Hematopoietic multipotent progenitor cell treated with erythropoietin and hydrocortisone succinate and interleukin-3 and kit ligand, for 6 days (in vitro differentiated cells): ENCODE results near the gene SVIL.
A peak's percentile ranks its signal among the peaks of the same experiment; 100 is the strongest.
"Not testable (repeated sequence)": the region's sequence is repeated elsewhere in the genome, so short reads cannot be mapped to it uniquely, and the experiment has no call there.

Experiments
- DNase-seq: peaks from one replicate; pipeline ENCODE4 v3.0.0-alpha.2; 2015

SVIL gene

DNA sequence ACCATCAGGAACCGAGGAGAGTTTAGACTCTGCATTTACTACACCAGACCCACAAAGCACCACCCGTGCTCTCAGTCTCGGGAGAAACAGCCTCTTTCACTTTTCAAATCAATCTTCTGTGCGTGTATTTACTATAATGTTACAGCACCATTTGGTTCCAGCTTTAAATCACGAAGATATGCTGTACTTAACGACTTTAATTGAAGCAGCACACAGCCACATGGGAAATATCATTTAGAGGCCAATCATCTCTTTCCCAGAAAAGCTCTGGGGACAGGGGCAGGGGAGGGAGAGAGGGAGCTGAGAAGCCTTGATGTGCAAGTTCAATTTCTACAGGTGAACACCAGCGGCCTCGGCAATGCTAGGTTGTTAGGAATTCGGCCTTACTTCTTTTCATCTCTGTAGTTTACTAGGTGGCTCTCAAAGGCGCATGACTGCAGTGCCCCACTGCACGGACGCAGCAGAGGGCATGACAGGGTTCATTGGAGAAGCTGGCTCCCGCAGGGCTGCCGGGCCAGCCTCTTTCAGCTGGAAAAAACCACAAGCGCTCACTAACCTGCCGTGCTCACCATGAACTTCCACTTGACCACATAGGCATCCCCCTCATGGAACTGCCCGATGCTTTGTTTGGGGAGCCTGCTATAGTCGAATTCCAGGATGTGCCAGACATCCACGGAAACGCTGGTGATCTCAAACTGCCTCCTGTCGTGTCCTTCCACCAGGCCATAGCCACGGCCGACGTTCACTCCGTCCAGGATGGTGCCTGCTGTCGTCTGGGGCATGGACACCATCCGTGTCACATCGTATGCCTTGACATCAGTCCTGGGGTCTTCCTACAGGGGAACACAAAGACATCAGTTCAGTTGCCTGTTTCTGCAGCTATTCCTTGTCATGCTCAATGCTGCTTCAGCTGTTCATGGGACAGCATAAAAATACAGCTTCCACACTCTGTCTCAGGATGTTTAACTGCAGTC lies 154.5 kb downstream of the SVIL start:
- no peak for DNase-seq

DNA sequence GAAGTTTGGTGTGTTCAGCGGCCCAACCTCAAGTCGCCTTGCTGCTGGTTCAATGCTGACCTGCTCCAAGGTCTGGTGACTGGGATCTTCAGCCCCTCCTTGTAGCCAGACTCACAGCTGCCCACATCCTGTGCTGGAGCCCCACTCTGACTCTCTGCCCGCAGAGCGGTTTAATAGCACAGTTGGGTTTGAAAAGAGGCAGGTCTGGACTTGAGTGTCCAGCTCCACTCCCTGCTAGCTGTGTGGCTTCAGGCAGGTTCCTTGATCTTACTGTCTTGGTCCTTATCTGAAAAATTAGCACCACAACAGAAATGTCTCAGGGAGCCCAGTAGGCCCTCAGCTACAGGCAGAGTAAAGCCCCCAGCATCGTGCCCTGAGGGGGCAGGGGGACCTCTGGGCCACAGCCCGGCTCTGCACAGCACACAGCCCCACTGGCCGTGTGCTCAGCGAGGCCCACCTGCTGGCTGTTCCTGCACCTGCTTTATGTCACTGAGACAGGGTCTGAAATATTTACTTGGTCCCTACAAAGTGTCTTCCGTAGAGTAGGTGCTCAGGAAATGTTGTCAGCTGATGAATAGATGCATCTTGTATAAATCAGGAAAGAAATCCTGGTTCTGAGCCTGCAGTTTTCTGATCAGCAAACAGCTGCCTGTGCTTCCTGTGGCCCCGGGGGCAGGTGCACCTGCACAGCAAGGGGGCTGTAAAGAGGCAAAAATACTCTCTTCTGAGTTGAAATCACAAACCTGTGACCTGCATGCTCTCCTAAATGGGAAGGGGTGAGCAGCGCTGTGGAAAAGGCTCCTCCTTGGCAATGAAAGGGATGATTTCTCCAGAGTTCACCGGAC lies 155.5 kb downstream of the SVIL start:
- peak; percentile 16 for DNase-seq

DNA sequence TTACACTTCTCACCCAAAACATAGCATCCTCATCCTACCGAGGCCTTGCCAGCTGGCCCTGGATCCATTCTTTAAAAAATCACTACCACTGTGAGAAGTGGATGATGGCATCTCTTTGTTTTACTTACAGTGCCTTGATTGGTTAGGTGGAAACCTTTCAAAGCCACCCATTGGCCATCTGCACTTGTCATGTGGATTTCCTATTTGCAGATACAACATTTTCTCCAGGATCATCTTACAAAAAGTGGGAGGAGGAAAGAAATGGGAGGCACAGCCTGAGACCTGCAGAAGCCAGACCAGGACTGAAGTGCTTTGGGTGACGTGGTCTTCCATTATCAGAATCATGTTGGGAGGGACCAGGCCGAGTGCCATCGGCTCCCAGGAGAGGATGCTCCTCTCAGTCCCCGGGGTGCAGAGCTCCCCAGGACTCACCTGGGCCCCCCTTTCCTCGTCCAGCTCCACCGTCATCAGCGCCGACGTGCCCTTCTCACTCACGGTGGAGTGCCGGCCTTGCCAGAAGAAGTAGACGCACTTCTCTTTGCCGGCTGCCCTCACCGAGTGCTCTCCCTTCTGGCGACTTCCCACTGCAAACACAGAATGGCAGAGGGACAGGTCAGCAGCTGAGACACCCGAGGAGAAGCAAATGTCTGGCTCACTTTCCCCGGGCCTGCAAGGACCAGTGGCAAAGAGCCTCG lies 161.2 kb downstream of the SVIL start:
- DNase-seq = no peak

DNA sequence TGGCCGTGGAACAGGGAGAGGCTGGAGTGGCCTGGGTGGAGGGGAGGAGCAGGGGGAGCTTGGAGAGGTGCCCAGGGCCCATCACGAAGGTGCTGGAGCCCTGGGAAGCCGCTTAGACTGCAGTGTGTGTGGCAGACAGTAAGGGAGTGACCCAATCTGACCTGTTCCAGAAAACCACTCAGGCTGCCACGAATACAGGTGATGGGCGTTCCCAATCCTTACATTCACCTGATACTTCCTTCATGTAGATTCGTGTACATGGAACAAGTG lies 161.7 kb downstream of the SVIL start:
- DNase-seq = no peak

DNA sequence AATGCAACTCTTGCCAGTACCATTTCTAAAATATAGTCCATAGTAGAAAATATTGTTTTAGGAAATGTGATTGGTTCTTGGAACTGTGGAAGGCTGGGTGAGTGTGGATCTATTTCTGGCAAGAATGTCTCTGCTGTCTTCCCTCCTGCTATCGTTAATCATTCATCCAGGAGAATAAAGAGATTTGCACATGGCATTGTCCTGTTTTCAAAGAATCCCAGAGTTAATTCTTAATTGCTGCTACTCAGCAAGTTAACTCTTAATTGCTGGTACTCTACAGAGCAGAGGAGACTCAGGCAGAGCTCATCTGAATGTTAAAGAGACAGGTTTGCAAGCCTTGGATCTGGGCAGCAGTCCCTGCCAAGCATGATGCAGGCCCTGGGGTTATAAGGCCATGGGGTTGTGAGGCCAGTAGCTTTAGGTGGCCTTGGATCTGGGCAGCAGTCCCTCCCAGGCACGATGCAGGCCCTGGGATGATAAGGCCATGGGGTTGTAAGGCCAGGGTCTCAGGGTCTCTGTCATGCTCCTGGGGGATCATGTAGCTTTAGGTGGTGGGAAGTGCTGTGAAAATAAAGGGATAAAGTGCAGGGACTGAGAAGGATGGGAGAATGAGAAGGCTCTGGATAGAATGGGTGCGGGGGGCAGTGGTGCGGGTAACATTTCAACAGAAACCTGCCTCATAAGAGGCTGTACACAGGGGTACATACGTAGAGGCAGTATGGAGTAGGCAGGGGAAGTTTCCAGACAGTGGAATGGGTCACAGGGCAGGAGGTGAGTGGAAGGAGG lies 162.3 kb downstream of the SVIL start:
- DNase-seq = no peak

DNA sequence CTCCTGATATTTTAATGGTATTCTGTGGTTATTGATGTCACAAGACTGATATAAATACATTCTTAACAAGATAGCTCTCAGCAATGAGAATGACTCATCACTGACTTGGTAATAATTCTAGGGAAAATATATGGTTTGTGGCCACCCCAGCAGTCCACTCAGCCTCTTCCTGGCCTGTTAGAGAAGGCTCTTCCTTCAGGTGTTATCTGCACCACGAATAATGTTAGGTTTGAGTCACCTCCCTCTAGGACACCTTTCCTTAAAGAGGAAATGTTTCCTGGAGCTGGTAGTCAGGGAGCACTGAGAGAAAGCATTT lies 163.3 kb downstream of the SVIL start:
- DNase-seq = peak; percentile 52

DNA sequence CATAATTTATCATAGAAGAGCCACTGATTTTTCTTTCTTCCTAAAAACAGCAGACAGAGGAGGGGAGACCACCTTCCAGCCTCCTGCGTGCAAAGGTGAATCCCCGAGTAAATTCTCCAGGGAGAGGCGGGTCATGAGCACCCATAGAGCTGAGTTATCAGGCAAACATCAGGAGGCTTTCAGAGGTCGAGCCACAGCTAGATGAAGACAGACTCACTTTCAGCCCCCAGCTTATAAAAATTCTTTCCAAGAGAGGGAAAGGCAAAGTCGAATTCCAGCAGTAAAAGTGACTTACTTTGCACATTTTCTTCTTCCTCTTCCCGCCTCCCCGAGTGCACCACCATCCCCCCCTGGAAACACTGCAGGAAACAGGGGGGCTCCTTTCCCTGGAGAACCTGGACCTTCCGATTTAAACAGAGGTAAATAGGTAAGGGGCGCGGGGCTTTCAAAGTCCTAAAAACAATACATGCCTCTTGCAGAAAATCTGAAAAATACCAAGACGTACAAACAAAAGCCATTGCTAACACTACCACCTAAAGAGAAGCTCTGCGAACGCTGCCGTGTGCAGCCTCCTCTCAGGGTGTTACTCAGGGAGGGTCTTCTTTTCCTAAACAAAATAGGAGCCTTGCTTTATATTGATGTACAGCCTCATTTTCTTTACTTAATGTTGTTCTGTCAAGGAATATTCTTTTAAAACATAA lies 163.8 kb downstream of the SVIL start:
- no peak for DNase-seq

DNA sequence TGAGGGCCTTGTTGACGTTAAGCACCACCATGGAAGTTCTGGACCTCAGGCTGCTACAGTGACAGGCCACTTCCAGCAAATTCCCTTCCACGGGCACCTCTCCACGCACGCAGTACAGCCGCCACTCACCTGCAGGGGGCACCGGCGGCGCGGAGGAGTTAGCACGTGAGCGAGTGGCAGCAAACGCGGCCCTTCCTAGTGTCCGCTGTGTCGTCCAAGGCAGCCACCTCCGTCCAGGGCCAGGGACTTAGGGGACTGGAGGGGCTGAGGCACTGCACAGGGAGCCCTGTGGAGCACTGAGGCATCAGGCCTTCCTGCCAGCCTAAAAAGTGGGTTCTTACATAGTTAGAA lies 164.4 kb downstream of the SVIL start:
- peak; percentile 17 for DNase-seq

DNA sequence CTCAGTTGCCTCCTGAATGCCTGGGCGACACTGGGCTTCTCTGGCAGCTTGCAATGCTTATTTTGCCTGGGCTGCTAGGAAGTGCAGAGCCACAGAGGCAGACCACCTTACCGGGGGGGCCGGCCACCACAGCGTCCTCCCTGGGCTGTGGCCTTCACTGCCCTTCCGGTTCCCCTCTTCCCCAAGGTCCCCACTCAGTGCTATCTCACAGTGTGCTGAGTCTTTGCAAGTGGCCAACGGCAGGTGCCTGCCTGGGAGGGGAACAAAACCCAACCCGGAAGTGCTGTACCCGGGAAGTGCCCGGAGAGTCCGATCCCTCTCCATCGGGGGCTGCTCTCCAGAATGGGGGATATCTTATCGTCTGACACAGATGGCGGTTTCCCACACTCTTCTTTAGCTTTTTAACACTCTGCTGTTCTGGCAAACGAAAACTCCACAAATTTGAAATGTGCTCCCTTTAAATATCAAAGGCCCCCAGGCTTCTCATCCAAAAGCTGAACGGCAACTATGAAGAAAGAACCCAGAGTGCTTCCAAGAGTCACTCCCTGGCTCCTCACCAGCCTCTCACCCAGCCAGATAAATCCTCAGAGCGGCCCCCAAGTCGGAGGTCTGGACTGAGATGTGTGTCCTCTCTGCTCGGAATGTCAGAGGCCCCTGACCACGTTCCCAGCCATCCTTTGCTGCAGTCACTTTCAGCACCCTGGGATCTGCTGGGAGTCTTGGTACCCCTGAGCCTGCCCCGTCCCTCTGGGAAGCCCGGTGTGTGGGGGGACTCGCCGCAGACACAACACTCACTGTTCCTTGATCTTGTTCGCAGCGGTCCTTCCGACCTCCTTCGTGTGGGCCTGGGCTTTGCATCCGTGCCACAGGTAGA lies 165.1 kb downstream of the SVIL start:
- DNase-seq = no peak

DNA sequence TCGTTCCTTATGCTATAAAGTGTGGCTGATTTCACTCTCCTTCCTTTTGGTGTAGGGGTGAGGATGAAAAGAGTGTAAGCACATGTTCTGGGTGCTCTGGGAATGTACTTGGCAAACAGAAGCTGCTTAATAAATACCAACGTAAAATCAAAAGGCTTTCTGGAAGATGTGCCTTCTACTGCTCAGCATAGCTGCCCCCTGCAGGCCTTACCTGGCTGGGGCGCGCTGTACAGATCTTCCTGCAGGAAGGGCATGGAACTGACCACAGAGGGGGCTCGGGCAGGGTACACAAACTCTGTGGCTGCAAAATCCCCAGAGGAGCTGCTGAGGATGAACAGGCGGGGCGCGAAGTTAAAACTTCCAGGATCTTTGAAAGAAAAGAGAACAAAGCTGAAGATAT lies 169.4 kb downstream of the SVIL start:
- no peak for DNase-seq

DNA sequence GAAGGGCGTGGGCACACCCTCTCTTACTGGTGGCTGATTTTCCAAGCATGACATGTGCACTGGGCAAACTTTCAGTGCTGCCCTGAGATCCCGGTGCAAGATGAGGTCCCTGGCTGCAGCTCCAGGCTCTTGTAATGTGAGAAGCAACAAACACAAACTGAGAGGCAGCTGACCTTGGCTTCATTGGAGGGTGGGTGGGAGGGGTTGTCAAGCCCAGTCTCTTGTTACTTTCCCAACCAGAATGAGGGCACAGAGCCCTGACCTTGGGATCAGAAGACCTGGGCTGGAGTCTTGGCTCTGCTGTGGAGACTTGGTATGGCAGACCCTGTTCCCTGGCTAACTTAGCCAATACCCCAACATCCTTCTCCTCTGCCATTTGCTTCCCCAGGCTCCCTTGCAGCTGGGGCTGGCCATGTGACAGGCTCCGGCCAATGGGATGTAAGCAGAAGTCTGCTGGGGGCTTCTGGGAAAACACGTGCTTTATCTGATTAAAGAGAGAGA lies 170.1 kb downstream of the SVIL start:
- peak; percentile 15 for DNase-seq

DNA sequence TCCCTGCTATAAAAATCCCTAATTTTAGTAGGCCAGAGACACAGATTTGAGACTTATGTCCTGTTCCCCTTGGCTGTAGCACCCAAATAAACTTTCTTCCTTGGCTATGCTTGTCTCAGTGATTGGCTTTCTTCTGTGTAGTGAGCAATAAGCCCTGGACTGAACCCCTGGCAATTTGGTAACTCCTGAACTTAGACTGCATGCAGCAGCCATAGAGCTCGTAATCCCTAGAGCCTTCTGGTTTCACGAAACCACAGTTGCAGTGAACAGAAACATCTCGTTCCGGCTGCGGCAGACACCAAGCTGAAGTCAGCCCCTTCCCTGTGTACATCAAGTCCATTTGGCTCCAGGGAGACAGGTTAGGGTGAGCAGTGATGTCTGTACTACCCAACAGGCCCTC lies 173.7 kb downstream of the SVIL start:
- no peak for DNase-seq

DNA sequence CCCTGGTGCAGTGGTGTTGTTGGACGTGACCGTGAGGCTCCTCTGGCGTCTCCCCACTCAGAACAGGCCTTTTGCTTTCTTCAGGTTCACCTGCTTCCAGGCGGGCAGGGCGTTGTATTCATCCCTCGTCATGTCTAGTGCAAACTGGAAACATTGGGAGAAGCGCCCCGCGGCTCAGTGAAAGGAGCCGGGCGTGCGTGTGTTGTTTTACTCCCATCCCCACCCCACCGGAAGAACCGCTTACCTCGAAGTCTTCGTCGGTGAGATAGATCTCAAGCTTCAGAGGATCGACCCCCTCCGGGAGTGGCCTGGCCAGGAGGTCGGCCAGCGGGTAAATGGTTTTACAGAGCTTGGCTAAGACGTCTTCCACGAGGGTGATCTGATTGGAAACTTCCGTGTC lies 176.6 kb downstream of the SVIL start:
- DNase-seq = not testable (repeated sequence)

DNA sequence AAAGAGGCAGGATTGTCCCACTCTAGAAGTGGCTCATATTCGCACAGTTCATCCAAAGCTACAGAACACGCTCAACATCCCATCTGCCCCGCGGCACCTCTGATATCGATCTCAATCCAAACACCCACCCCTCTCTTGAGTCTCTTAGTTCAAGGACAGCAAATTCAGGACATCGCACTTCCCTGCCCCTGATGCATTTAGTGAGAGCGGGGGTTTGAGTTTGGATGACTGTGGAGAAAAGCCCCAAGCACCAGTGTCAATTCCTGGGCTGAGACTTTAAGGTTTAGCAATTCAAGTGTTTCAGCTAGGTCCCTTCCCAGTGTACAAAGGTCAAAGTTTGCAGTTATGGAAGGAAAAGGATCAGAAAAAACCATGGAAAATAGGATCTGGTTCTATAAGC lies 179.7 kb downstream of the SVIL start:
- DNase-seq = no peak

DNA sequence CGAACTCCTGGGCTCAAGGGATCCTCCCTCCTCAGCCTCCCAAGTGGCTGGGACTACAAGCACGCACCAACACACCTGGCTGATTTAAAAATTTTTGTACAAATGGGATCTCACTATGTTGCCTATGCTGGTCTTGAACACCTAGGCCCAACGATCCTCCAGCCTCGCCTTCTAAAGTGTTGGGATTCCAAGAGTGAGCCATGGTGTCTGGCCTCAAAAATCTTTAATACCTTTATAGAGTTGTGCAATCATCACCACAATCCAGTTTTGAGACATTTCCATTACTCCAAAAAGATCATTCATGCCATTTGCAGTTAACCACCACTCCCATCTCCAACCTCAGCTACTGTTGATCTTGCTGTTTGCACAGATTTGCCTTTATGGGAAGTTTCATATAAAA lies 180.5 kb downstream of the SVIL start:
- DNase-seq = no peak

DNA sequence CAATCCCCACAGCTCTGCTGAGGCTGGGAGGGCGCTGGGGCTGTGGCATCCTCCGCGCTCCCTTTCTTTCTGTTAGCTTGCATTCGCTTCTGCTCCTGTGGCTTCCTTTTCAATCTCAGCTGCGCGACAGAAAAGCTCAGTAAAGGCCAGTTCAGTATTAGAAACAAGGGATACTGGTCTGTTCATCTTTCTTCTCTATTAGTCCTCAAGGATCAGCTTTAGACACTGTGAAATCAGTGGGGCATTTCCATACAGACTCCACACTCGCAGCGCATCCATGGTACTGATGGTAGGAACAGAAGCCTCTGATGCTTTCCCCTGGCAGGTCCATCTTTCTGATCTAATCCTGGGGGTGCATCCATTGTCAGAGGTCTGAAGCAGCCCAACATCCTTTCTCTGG lies 182.2 kb downstream of the SVIL start:
- DNase-seq = no peak

DNA sequence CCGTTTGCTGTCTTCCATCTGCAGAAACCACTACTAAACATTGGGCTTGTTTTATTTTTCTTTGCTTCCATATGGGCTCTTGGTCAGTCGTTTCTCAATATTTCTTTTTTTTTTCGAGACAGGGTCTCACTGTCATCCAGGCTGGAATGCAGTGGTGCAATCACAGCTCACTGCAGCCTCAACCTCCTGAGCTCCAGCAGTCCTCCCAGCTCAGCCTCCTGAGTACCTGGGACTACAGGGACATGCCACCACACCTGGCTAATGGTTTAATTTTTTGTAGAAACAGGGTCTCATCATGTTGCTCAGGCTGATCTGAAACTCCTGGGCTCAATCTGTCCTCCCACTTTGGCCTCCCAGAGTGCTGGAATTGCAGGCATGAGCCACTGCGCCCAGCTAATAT lies 182.8 kb downstream of the SVIL start:
- no peak for DNase-seq

DNA sequence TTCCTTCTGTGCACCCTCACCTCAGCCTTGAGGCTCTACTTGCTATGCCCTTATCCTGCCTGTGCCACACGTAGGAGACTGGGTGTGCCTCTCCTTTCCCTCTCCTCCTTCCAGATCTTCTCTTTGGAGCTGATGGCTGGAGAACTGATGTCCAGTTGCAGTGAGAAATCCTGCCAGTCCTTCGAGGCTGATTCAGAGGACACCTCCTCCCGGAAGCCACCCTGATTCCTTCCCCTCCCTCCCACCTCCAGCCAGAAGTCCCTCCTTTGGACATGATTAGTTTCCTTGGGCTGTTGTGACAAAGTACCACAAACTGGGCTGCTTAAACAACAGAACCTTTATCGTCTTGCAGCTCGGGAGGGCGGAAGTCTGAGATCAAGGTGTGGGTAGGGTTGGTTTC lies 184.4 kb downstream of the SVIL start:
- no peak for DNase-seq

DNA sequence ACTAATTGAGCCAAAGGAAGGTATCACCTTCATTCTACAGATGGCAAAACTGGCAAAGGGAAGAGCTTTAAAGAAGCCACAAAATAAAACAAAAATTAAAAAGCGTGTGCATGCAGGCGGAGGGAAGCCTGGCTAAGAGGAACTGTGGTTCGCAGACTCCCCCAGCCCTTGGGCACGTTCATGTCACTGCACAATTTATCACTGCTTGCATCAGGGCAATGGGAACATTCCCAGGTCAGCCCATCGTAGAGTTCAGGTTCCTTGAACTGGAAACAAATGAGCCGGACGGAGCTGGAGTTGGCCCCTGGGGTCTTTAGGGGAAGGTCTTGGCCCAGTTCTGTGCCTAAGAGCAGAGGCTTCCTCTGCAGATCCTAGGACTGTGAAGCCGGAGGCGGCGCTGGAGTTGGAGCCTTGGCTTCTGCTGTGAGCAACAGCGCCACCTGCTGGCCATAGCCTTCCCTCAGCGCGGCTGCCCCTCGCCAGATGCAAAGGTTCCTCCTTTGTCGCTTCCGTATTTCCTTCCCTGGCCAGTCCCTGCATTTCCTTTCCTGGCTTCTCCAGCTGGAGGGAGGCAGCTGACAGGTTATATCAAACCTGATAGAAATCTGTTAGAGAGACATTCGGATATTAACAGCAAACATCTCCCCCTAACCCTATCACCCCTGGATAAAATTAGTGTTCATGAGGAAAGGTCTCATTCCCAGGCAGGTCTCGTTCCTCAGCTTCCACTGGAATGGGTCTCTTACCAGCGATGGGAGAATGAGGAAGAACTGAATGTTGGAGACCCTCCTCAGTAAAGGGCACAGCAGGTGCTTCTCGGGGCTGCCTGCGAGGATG lies 185.8 kb downstream of the SVIL start:
- peak; percentile 86 for DNase-seq

DNA sequence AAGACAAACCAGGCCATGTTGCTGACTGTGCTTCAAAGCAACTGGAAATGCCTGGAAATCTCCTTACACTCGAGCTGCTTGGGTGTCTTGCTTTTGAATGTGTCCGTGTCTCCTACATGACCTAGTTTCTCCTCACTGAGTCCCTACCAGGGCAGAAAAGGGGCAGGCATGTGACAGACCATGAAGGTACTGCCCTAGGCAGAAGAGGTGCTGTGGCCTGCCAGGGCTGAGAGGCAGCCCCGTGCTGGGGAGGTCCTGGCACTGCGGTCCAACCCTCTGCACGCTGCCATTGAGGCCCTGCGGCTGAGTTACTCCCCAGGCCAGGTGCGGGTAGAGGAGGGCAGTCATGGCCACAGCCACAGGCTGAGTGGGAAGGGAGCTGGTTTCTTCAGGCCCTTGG lies 186.6 kb downstream of the SVIL start:
- no peak for DNase-seq
